Transverse colon (tissue), 3 donors: ENCODE measurements around the gene RETREG1.

Experiments used
- EP300 ChIP-seq: sonication (generic); formaldehyde crosslinking; IDR thresholded peaks from one replicate; pipeline ENCODE4 v1.6.1; 2017; ENCODE audit warnings: antibody characterized with exemption, low read depth
- TF ChIP-seq, protein P1 (sequence below), 5 experiments: fragments of 200-600 bp in 3 of 5; fragments of 450-650 bp in 2 of 5; sonication (generic) in 3 of 5; IDR thresholded peaks; 1 replicate in 2 of 5; 2 replicates in 3 of 5; pipeline ENCODE4 v1.5.1; 2016 to 2017; ENCODE audit warnings: antibody characterized with exemption in 5 of 5, inconsistent platforms in 3 of 5, mild to moderate bottlenecking in 2 of 5, moderate library complexity in 1 of 5

DNA sequence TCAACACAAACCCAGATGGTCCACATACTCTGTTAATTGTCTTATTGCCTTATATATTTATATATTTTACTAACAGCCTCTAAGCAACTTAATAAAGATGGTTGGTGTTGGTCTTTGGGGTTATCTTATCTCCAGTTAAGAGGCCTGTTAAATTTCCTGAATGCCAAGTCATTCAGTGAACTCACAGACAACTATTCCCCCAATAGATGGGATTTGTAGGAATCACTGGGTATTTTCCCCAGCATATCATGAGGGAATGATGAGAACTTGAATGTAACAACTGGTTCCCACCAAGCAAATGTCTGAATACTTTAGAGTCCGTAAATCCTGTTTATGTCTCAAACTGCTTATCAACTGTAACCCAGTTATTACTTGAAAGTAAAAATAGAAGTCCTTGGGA is 42.7 kb upstream of the RETREG1 start:
- no peak for TF ChIP-seq EP300
- TF ChIP-seq, protein P1, sequence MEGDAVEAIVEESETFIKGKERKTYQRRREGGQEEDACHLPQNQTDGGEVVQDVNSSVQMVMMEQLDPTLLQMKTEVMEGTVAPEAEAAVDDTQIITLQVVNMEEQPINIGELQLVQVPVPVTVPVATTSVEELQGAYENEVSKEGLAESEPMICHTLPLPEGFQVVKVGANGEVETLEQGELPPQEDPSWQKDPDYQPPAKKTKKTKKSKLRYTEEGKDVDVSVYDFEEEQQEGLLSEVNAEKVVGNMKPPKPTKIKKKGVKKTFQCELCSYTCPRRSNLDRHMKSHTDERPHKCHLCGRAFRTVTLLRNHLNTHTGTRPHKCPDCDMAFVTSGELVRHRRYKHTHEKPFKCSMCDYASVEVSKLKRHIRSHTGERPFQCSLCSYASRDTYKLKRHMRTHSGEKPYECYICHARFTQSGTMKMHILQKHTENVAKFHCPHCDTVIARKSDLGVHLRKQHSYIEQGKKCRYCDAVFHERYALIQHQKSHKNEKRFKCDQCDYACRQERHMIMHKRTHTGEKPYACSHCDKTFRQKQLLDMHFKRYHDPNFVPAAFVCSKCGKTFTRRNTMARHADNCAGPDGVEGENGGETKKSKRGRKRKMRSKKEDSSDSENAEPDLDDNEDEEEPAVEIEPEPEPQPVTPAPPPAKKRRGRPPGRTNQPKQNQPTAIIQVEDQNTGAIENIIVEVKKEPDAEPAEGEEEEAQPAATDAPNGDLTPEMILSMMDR (IDR thresholded peaks at IDR 0.05): no peak
